CD4-positive, alpha-beta T cell treated with Interleukin-12 subunit alpha and Interleukin-12 subunit beta, for 1 hour (primary cell): ENCODE data around the gene THSD8.
"Not testable (repeated sequence)": the region's sequence is repeated elsewhere in the genome, so short reads cannot be mapped to it uniquely, and the experiment has no call there.

Experiments used
- DNase-seq: peaks from one replicate; pipeline ENCODE4 v3.0.0-alpha.2; 2020

THSD8 gene

GRCh38 chr19:12833738-12834565, 32.1 kb downstream of the THSD8 start:
- DNase-seq, result peak; percentile 65

DNA sequence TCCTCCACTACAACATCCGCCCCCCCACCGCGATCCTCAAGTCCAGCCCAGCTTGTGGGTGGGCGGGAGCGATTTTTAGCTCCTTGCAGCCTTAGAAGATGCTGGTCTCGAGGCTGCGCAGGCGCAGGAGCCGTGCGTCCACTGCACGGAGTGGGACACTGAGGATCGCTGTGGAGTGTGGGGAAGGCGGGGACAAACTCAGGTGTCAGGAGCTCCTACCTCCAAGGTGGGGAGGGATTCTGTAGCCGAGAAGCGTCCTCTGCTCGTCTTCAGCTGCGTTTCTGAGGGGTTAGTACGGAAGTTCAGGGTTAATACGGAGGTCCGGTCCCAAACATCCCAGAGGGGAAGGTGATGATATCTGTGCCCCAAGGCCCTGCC, 32.7 kb downstream of the THSD8 start, which contains the start of gene RTBDN:
RTBDN (minus strand) TSS at position 14 of the 378 bp plus-strand sequence. CDS start 4,600 bp downstream, outside the sequence.
- DNase-seq, result no peak

- DNase-seq, result no peak
Observed at GRCh38 chr19:12834976-12835757, 33.3 kb downstream of the THSD8 start.

DNA sequence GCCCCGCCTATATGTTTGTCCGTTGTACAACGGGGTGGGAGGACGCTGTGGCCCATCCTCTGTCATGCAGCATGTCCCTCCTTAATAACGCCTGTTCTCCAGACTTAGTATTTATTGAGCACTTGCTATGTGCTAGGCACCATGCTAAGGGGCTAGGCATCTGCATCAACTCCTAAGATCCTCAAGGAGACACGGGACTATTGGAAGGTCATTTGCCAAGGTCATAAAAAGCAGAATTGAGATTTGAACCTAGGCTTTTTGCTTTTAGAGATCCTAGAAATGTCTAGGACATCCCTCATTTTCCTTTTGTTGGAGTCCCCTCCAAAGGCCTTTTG, 34.6 kb downstream of the THSD8 start:
- no peak for DNase-seq

- DNase-seq, result no peak
Observed at GRCh38 chr19:12837225-12837624, 35.4 kb downstream of the THSD8 start.

GRCh38 chr19:12838182-12838885, 36.5 kb downstream of the THSD8 start, which contains the start of gene MAST1:
Gene MAST1 (plus strand): TSS chr19:12838515. CDS start chr19:12838573, 58 bp downstream.
- DNase-seq, result peak; percentile 59

DNA sequence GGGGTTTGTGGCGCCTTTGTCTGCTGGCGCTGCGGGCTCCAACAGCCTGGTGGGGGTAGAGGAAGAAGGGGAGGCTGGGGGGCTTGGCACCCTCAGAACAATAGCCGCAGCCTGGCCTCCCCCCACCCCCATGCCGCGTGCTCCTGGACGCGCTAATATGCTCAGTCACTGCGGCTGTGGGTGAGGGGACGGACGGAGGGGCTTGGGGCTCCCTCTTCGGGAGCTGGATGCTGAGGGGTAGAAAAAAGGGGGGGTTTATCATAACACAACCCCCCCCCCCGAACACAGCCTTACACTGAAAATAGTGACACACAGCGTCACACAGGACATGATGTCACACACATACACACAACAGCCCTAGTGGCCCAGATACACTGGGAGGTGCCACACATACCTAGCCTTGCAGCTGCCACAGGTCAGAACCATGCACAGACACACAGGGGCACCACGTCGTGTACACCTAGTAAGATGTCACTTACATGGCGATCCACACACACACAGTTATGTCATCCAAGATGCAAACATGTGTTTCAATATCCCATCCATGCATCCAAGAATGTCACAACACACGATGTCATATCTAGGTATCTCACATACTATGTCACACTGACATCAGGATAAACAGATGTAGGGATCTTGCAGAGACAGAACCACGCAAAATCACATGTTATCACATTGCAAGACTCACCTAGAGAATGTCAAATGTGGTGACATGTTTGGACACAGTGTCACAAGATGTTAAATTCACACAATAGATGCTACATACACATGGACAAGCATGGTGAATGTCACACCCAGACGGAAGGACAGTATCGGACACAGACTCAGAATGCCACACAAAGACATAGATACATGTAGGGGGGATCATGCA, 37.3 kb downstream of the THSD8 start:
- peak; percentile 38 for DNase-seq

DNA sequence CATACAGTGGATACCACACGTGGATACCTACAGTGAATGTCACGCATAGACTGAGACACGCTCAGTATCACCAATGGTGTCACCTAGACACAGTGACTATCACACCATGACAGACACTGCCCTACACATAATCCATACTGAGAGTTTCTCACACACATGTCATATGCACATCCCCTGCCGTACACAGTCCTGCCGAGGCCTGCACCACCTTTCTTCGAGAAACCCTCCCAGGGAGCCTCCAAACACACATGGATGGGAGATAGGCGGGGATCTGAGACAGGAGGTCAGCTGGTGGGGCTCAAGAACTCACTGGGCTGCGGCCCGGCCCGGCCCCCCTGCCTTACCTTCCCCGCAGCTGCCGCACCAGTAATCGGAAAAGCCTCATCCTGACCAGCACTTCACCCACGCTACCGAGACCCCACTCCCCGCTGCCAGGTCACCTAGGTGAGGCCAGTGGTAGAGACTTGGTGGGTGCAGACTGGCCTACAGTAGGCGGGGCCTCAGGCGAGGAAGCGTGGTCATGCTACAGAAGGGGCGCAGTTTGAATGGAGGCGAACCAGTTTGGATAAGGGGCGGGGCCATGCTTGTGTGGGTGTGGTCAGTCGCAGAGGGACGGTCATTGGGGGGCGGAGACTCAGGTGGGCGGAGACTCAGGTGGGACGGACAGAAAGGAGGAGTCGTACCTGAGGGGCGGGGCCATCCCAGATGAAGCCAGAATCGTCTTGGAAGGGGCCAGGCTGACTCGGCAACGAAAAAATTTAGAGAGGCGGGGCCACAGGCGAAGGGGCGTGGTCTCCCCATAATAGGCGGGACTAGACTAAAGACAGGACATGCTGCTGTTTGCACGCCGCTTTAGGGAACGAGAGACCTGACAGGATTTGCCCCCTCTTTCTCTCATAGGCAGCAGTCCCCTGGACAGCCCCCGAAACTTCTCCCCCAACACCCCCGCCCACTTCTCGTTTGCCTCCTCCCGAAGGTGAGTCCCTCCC, 38.5 kb downstream of the THSD8 start:
- peak; percentile 41 for DNase-seq

DNA sequence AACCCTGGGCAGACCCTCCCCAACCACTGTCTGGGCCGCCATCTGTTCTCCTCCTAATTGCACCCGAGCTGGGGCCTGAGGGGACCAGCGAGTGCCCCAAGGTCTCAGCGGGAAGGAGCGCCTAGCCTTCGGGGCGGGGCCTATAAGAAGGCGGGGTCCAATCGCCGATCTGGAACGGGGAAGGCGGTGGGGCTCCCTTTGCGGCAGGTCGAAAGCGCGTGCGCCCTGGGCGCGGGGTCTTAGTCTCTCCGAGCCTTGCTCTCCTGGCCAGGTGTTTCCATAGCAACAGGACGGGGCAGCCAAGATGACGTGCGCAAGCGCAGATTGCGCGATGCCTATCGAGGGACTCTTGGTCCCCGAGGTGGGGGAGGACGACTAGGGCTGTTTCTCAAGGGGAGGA, 39.2 kb downstream of the THSD8 start:
- DNase-seq, result no peak

GRCh38 chr19:12842511-12842910, 40.6 kb downstream of the THSD8 start:
- no peak for DNase-seq

GRCh38 chr19:12843328-12843727, 41.5 kb downstream of the THSD8 start:
- no peak for DNase-seq

GRCh38 chr19:12843999-12844732, 42.3 kb downstream of the THSD8 start:
- no peak for DNase-seq

- DNase-seq, result not testable (repeated sequence)
Observed at GRCh38 chr19:12846613-12847012, 44.7 kb downstream of the THSD8 start.

- DNase-seq, result peak; percentile 83
Observed at GRCh38 chr19:12847159-12848139, 45.6 kb downstream of the THSD8 start.
